CD14-positive monocyte (primary cell): ENCODE measurements around the gene MYH9. TPM values are rescaled to one million over a fixed set of nuclear protein-coding genes. Genes with fewer than 3 reads are reported as not detected.

ENCODE experiments used
- DNase-seq, 3 donors: peaks; one replicate each; pipeline ENCODE4 v3.0.0-alpha.2; 2011 to 2022
- H2AFZ ChIP-seq: 2 replicates; pipeline ENCODE4 v1.6.0; 2012; ENCODE audit warnings: mild to moderate bottlenecking, low read depth, low read length, inconsistent platforms; ENCODE audit not compliant: insufficient read depth, poor library complexity, severe bottlenecking
- H3K27ac ChIP-seq, 2 donors: 1 replicate in 1 of 2; 2 replicates in 1 of 2; pipeline ENCODE4 v1.5.1; 2012 to 2013; ENCODE audit warnings: low read length in 2 of 2, control low read depth in 1 of 2, inconsistent platforms in 1 of 2, low read depth in 1 of 2, mild to moderate bottlenecking in 1 of 2
- H3K27me3 ChIP-seq, 2 donors: one replicate each; pipeline versions ENCODE4 v1.6.0 to v1.6.1; 2011 to 2013; ENCODE audit warnings: low read length in 2 of 2; ENCODE audit not compliant: control insufficient read depth in 2 of 2, insufficient read depth in 2 of 2
- H3K36me3 ChIP-seq, 2 donors: replicated peaks in 1 of 2; 1 replicate in 1 of 2; 2 replicates in 1 of 2; pipeline versions ENCODE4 v1.5.1 to v1.6.1; 2012 to 2013; ENCODE audit warnings: low read length in 2 of 2, control low read depth in 1 of 2, inconsistent platforms in 1 of 2, mild to moderate bottlenecking in 1 of 2; ENCODE audit not compliant: insufficient read depth in 2 of 2, control insufficient read depth in 1 of 2
- H3K4me1 ChIP-seq, 2 donors: 1 replicate in 1 of 2; 2 replicates in 1 of 2; pipeline versions ENCODE4 v1.5.1 to v1.6.1; 2012 to 2013; ENCODE audit warnings: low read length in 2 of 2, control low read depth in 1 of 2, inconsistent platforms in 1 of 2, mild to moderate bottlenecking in 1 of 2, moderate library complexity in 1 of 2; ENCODE audit not compliant: insufficient read depth in 2 of 2, control insufficient read depth in 1 of 2
- H3K4me2 ChIP-seq: replicated peaks from 2 replicates; pipeline ENCODE3; 2012; ENCODE audit warnings: low read length, moderate library complexity, mild to moderate bottlenecking; ENCODE audit not compliant: poor library complexity, severe bottlenecking; ENCODE audit errors: extremely low read depth
- H3K4me3 ChIP-seq, 3 experiments: fragments of 200-600 bp in 1 of 3; sonication (generic) in 1 of 3; replicated peaks in 1 of 3; 1 replicate in 2 of 3; 2 replicates in 1 of 3; pipeline ENCODE4 v1.5.1; 2011 to 2013; ENCODE audit warnings: low read length in 3 of 3, mild to moderate bottlenecking in 3 of 3, control low read depth in 2 of 3, low read depth in 2 of 3, inconsistent platforms in 1 of 3, moderate library complexity in 1 of 3
- H3K79me2 ChIP-seq: 2 replicates; pipeline ENCODE4 v1.6.0; 2012; ENCODE audit warnings: mild to moderate bottlenecking, control low read depth, inconsistent platforms, low read length, moderate library complexity; ENCODE audit not compliant: insufficient read depth
- H3K9ac ChIP-seq: 2 replicates; pipeline ENCODE4 v1.6.0; 2017; ENCODE audit warnings: low read length, mild to moderate bottlenecking; ENCODE audit not compliant: insufficient read depth, poor library complexity, severe bottlenecking
- H3K9me3 ChIP-seq, 2 donors: replicated peaks in 1 of 2; 1 replicate in 1 of 2; 2 replicates in 1 of 2; pipeline versions ENCODE4 v1.5.1 to v1.6.1; 2012 to 2013; ENCODE audit warnings: low read length in 2 of 2, control low read depth in 1 of 2; ENCODE audit not compliant: control insufficient read depth in 1 of 2, insufficient read depth in 1 of 2
- H4K20me1 ChIP-seq: 2 replicates; pipeline ENCODE4 v1.6.0; 2012; ENCODE audit warnings: mild to moderate bottlenecking, low read length, control low read depth, moderate library complexity; ENCODE audit not compliant: insufficient read depth
- H3K27ac Mint-ChIP-seq, 7 donors: one replicate each; pipeline ENCODE4 v1.8.0; 2020; ENCODE audit warnings: mild to moderate bottlenecking in 7 of 7, mixed read lengths in 7 of 7, moderate library complexity in 6 of 7, inconsistent platforms in 2 of 7
- H3K27me3 Mint-ChIP-seq, 3 donors: one replicate each; pipeline ENCODE4 v1.8.0; 2021 to 2022; ENCODE audit warnings: low read depth in 3 of 3, mild to moderate bottlenecking in 3 of 3, mixed read lengths in 3 of 3, moderate library complexity in 3 of 3, inconsistent platforms in 1 of 3
- H3K36me3 Mint-ChIP-seq, 2 donors: one replicate each; pipeline ENCODE4 v1.8.0; 2020; ENCODE audit warnings: mixed read lengths in 2 of 2, inconsistent platforms in 1 of 2, mild to moderate bottlenecking in 1 of 2
- H3K4me1 Mint-ChIP-seq: one replicate; pipeline ENCODE4 v1.8.0; 2020; ENCODE audit warnings: mild to moderate bottlenecking, mixed read lengths
- H3K4me3 Mint-ChIP-seq, 2 donors: one replicate each; pipeline ENCODE4 v1.8.0; 2020; ENCODE audit warnings: mild to moderate bottlenecking in 2 of 2, mixed read lengths in 2 of 2, moderate library complexity in 1 of 2
- H3K9me3 Mint-ChIP-seq, 7 donors: one replicate each; pipeline ENCODE4 v1.8.0; 2020 to 2022; ENCODE audit warnings: mixed read lengths in 7 of 7, mild to moderate bottlenecking in 6 of 7, moderate library complexity in 6 of 7, inconsistent platforms in 2 of 7
- CTCF ChIP-seq: fragments of 200-600 bp; IDR thresholded peaks from one replicate; pipeline ENCODE4 v1.8.0; 2022; ENCODE audit warnings: antibody characterized with exemption, mild to moderate bottlenecking
- WGBS: methylation state at CpG from one replicate; pipeline ENCODE4 v1.1.5; 2013; ENCODE audit warnings: missing lambda C conversion rate; ENCODE audit not compliant: insufficient coverage; 5-methylcytosine and 5-hydroxymethylcytosine counted together
- intact Hi-C, 2 donors: fragments of 100-400 bp; cut with micrococcal nuclease; formaldehyde crosslinking; loops; one replicate each; pipeline versions ENCODE4 v1.15.0 to v1.15.1; 2023
- polyA plus RNA-seq, 3 donors: library from polyadenylated mRNA; depleted of rRNA in 1 of 3; unstranded in 2 of 3; stranded (reverse) in 1 of 3; fragments of 300-500 nt in 2 of 3; fragments of >200 nt in 1 of 3; fragmentation: Illumina TruSeq in 2 of 3; gene quantifications; 1 replicate in 2 of 3; 2 replicates in 1 of 3; pipeline ENCODE4 v1.2.3, GENCODE V29; 2012 to 2021

The MYH9 gene
- polyA plus RNA-seq, 3 donors = 35.6 to 163 (median 79.5) TPM

GRCh38 chr22:36360011-36360410 is 27.8 kb downstream of the MYH9 start:
- peaks cover 100% of the 10 kb centered on the region for H4K20me1 ChIP-seq

GRCh38 chr22:36359470-36359996 is 28.2 kb downstream of the MYH9 start:
- peak overlapping the region; percentile 21 for H3K4me2 ChIP-seq
- H3K9me3 ChIP-seq = no peaks in the 10 kb centered on the region
- Mint-ChIP-seq H3K9me3 (no peaks in the 10 kb centered on the region), H3K36me3 (peaks cover 38 to 77% of the 10 kb centered on the region in 2 donors), H3K27me3 (no peaks in the 10 kb centered on the region), H3K4me1 (peaks cover 93% of the 10 kb centered on the region), H3K27ac (peak overlapping the region; percentile 83 to 95 (median 89)), H3K4me3 (peak overlapping the region in 1 of 2 donors; percentile 60)
- H3K79me2 ChIP-seq = peaks cover 100% of the 10 kb centered on the region
- no peak overlapping the region for H3K9ac ChIP-seq
- peaks cover 76 to 97% of the 10 kb centered on the region in 2 donors for H3K4me1 ChIP-seq
- peak overlapping the region; percentile 73 to 81 for H3K27ac ChIP-seq
- no peak for TF ChIP-seq CTCF
- WGBS = 76% methylated on average over 3 of the region's 3 CpGs
- intact Hi-C loops = no loop called here
- H3K36me3 ChIP-seq = peaks cover 4 to 17% of the 10 kb centered on the region in 2 donors
- no peak for DNase-seq
- peak overlapping the region in 1 of 3 experiments; percentile 24 for H3K4me3 ChIP-seq
- peaks cover 100% of the 10 kb centered on the region for H4K20me1 ChIP-seq
- no peaks in the 10 kb centered on the region for H3K27me3 ChIP-seq
- no peak overlapping the region for H2AFZ ChIP-seq

More at GRCh38 chr22:36360011-36360410, 27.8 kb downstream of the MYH9 start:
- intact Hi-C loops = no loop called here
- no peaks in the 10 kb centered on the region for H3K27me3 ChIP-seq
- H3K9me3 ChIP-seq = no peaks in the 10 kb centered on the region
- H2AFZ ChIP-seq = no peak overlapping the region
- Mint-ChIP-seq H3K4me3 (no peak overlapping the region), H3K36me3 (peaks cover 35 to 76% of the 10 kb centered on the region in 2 donors), H3K27me3 (peaks cover 0 to 1% (median 0%) of the 10 kb centered on the region in 3 donors), H3K9me3 (no peaks in the 10 kb centered on the region), H3K4me1 (peaks cover 93% of the 10 kb centered on the region), H3K27ac (peak overlapping the region; percentile 62 to 95 (median 86))
- WGBS = no CpG with 5 or more reads among the region's 3 CpGs
- no peak for TF ChIP-seq CTCF
- H3K9ac ChIP-seq = no peak overlapping the region
- DNase-seq = no peak
- H3K4me2 ChIP-seq = no peak overlapping the region
- peaks cover 75 to 97% of the 10 kb centered on the region in 2 donors for H3K4me1 ChIP-seq
- H3K27ac ChIP-seq = peak overlapping the region in 1 of 2 donors; percentile 81
- peaks cover 4 to 17% of the 10 kb centered on the region in 2 donors for H3K36me3 ChIP-seq
- H3K79me2 ChIP-seq = peaks cover 100% of the 10 kb centered on the region
- H3K4me3 ChIP-seq = no peak overlapping the region
